Ovary (tissue), 3 donors: ENCODE measurements around the gene AKR1A1.

Experiments
- EP300 ChIP-seq: sonication (generic); formaldehyde crosslinking; IDR thresholded peaks from one replicate; pipeline ENCODE4 v1.6.1; 2017; ENCODE audit warnings: antibody characterized with exemption
- POLR2A ChIP-seq: fragments of 450-650 bp; IDR thresholded peaks from one replicate; pipeline ENCODE4 v1.6.1; 2017; ENCODE audit warnings: antibody characterized with exemption, mild to moderate bottlenecking, moderate library complexity
- TF ChIP-seq, protein P1 (sequence below), 3 donors: fragments of 450-650 bp in 2 of 3; fragments of 200-600 bp in 1 of 3; IDR thresholded peaks; one replicate each; pipeline versions ENCODE4 v1.5.1 to v1.8.0; 2016 to 2022; ENCODE audit warnings: antibody characterized with exemption in 3 of 3, mild to moderate bottlenecking in 1 of 3
- donor health status: DM: no; HTN: no; CAD: no.

DNA sequence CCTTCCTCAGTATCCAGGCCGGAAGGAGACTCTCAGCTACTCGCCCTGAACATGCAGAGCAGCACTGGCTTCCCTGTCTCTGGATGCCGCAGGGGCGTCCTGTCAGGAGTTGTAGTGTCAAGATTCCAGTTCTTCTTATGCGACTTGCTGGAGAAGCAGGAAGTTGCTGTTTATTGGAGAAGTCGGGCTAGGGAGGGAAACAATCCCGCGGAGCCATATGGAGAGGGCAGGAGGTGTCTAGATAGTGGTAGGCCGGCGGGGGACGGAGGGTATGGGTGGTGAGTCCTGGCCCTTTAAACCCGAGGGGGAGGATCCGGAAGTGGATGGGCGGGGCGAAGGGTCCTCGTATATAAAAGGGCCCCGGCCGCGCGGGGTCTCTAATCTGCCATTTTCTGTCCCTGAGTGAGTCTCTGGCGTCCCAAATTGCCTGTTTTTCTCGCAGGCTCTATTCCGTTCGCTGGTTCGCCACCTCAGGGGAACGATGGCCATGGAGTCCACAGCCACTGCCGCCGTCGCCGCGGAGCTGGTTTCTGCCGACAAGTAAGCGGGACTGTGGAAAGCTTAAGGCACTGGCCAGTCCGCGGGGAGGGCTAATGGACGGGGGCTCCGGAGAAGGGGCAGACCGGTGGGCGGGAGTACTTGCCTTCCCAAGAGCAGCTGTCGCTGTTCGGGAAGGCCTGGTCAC, 33.2 kb downstream of the AKR1A1 start, which contains the start of gene NASP:
- TF ChIP-seq, protein P1, sequence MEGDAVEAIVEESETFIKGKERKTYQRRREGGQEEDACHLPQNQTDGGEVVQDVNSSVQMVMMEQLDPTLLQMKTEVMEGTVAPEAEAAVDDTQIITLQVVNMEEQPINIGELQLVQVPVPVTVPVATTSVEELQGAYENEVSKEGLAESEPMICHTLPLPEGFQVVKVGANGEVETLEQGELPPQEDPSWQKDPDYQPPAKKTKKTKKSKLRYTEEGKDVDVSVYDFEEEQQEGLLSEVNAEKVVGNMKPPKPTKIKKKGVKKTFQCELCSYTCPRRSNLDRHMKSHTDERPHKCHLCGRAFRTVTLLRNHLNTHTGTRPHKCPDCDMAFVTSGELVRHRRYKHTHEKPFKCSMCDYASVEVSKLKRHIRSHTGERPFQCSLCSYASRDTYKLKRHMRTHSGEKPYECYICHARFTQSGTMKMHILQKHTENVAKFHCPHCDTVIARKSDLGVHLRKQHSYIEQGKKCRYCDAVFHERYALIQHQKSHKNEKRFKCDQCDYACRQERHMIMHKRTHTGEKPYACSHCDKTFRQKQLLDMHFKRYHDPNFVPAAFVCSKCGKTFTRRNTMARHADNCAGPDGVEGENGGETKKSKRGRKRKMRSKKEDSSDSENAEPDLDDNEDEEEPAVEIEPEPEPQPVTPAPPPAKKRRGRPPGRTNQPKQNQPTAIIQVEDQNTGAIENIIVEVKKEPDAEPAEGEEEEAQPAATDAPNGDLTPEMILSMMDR (IDR thresholded peaks at IDR 0.05) = no peak
- TF ChIP-seq EP300 (no peak), POLR2A (peak; percentile 92)
